ENCODE data around the gene RASGRF2.

The RASGRF2 gene

DNA sequence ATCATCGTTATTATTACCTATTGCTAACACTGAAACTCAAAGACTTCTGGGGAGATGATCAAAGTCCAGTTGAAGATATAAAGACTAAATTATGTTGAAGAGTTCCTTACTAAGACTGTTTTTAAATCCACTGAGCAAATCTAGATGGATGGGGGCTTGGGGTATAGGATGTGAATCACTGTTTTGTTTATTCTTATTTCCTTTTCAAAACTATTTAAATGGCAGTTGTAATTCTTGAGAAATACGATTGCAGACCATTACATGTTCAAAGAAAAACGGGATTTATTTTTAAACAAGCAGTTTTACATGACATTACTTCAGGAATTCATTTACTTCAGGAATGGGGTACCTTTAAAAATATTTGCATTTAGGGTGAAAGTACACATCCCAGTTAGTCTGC is 4.3 kb downstream of the RASGRF2 start:
- no peak for DNase-seq (ENCODE audit: low read depth)
- TF ChIP-seq, protein P1, sequence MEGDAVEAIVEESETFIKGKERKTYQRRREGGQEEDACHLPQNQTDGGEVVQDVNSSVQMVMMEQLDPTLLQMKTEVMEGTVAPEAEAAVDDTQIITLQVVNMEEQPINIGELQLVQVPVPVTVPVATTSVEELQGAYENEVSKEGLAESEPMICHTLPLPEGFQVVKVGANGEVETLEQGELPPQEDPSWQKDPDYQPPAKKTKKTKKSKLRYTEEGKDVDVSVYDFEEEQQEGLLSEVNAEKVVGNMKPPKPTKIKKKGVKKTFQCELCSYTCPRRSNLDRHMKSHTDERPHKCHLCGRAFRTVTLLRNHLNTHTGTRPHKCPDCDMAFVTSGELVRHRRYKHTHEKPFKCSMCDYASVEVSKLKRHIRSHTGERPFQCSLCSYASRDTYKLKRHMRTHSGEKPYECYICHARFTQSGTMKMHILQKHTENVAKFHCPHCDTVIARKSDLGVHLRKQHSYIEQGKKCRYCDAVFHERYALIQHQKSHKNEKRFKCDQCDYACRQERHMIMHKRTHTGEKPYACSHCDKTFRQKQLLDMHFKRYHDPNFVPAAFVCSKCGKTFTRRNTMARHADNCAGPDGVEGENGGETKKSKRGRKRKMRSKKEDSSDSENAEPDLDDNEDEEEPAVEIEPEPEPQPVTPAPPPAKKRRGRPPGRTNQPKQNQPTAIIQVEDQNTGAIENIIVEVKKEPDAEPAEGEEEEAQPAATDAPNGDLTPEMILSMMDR (IDR thresholded peaks at IDR 0.05; ENCODE audit: control insufficient read depth, extremely low read depth, insufficient read depth): no peak
- no peak overlapping the region for H3K4me3 ChIP-seq (ENCODE audit: low read depth, low read length)

DNA sequence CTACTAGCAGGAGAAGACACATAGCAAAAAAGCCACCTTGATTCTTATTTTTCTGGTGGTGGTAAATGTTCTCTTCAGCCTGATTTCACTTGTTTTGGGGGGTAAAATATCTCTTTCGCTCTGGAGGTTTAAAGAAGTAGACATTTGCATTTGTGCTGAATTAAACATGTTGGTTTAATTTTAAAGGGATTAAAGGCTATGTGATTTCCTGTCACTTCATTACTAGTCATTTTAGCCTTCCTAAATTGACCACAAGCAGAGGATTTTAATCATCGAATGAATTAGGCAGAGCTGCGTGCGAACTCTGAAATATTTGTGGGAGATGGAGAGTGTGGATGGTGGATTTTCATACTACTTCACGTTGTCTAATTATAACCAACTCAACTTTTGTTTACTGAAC is 4.8 kb downstream of the RASGRF2 start:
- no peak overlapping the region for H3K4me3 ChIP-seq (ENCODE audit: low read depth, low read length)
- TF ChIP-seq, protein P1 (IDR thresholded peaks at IDR 0.05; ENCODE audit: control insufficient read depth, extremely low read depth, insufficient read depth): no peak
- DNase-seq (ENCODE audit: low read depth): no peak

DNA sequence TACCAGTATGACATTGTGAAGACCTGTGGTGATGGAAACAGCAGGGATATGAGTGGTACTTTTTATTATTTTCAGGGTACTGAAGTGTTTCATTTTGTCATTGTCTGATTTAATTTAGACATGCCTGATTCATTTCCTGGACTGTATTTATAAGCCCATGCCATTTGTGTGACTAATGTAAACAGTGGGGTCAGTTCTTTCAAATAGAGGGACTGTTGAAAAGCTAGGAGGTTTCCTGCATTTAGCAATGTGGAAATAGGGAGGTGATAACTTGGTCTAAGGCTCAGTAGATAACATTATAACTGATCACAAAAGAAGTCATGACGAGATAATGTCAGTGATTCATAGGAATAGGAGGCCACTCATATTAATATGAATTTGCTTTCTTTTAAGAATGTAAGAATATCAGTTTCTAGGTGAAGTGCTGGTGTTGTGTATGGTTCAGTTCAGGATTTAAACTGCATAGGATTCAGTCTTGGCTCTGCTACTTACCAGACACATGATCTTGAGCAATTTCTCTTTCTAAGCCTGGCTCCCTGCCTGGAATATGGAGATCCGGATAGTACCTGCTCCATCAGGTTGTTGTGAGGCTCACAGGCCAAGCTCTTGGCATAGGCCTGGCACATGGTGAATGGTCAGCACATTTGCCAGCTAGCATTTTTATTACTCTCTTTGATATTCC is 7.5 kb downstream of the RASGRF2 start:
- DNase-seq (ENCODE audit: low read depth): peak; percentile 92
- TF ChIP-seq, protein P1 (IDR thresholded peaks at IDR 0.05; ENCODE audit: control insufficient read depth, extremely low read depth, insufficient read depth): no peak
- H3K4me3 ChIP-seq (ENCODE audit: low read depth, low read length): no peak overlapping the region

DNA sequence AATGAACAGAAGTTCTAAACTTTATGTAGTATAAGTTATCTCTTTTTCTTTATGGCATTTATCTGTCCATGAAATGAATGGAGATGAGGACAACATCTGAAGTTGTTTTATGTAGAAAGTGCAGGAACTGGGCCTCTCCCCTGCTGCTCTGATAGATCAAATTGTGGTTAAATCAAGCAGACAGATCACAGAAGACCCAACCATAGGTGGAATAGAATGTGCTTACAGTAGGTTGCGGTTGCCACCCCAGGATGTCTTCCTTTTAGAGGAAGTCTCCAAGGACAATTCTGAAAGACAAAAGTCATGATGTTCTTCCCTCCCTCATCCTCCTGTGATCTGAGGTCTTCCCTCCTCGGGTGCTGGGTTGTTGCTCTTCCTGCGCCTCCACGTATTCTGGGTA is 12.9 kb downstream of the RASGRF2 start:
- DNase-seq (ENCODE audit: low read depth): no peak
- TF ChIP-seq, protein P1 (IDR thresholded peaks at IDR 0.05; ENCODE audit: control insufficient read depth, extremely low read depth, insufficient read depth): no peak
- no peak overlapping the region for H3K4me3 ChIP-seq (ENCODE audit: low read depth, low read length)

DNA sequence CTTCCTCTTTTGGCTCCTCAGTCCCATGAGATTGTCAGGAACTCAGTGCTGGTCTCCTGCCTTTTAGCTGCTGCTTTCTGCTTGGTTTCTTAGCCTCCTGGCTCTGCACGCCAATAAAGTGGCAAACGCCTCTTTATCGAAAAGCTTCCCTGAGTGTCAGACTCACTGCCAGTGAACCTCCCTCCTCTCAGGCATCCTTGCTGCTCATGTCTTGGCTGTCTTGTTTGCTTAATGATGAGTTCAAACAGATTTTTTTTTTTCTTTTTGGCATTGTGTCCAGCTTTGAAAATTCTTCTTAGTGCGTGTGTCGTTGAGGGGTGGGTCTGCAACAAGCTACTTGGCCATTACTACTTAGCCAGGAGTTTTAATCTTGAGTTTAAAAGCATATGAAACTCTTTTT is 14.9 kb downstream of the RASGRF2 start:
- no peak overlapping the region for H3K4me3 ChIP-seq (ENCODE audit: low read depth, low read length)
- DNase-seq (ENCODE audit: low read depth): peak; percentile 48
- TF ChIP-seq, protein P1 (IDR thresholded peaks at IDR 0.05; ENCODE audit: control insufficient read depth, extremely low read depth, insufficient read depth): no peak

DNA sequence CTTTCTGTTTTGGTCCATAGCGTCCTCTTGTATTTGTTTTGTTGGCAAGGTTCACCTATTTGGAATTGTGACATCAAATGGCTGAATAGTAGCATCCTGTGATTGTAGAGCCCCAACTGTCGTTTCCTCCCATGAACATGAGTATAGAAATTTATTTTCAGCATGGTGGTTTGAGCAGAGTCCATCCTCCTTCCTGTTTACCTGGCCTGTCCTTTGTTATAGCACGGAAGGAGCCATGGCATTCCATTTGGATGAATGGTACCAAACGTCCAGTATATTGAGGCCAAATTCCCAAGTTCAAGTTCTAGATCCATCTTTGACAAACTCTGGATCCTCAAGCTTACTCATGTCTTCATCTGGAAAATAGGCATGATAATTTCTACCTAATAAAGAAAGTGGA is 16.8 kb downstream of the RASGRF2 start:
- DNase-seq (ENCODE audit: low read depth): peak; percentile 45
- H3K4me3 ChIP-seq (ENCODE audit: low read depth, low read length): no peak overlapping the region
- TF ChIP-seq, protein P1 (IDR thresholded peaks at IDR 0.05; ENCODE audit: control insufficient read depth, extremely low read depth, insufficient read depth): no peak

DNA sequence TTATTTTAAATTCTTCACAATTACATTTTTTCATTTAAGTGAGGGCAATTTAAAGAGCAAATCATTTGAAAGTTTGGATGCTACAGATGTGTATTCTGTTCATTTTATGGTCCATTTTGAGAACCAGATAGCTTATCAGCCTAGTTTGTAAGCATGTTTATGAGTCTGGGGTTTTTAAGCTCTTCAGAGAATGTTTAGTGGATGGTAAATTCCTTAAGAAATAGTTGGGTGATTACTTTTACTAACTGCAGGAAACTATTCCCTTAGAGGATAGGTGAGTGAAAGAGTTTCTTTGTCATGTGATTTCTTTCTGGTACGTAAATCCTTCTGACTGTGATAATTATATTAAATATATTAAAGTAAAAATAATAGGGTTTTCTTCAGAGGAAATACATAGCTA is 17.6 kb downstream of the RASGRF2 start:
- no peak overlapping the region for H3K4me3 ChIP-seq (ENCODE audit: low read depth, low read length)
- DNase-seq (ENCODE audit: low read depth): no peak
- TF ChIP-seq, protein P1 (IDR thresholded peaks at IDR 0.05; ENCODE audit: control insufficient read depth, extremely low read depth, insufficient read depth): no peak
